HepG2 (cell line): Measurements from ENCODE around the gene SLC2A5. TPM values are rescaled to one million over a fixed set of nuclear protein-coding genes. Genes with fewer than 3 reads are reported as not detected.
A peak's percentile ranks its signal among the peaks of the same experiment; 100 is the strongest.

ENCODE experiments used
- ARNTL ChIP-seq: sonication (generic); formaldehyde crosslinking; IDR thresholded peaks from 2 replicates; pipeline ENCODE4 v1.4.0; 2020; ENCODE audit warnings: mild to moderate bottlenecking, missing genetic modification reagents
- DNMT1 ChIP-seq: sonication (generic); formaldehyde crosslinking; IDR thresholded peaks from 2 replicates; pipeline ENCODE4 v1.5.1; 2020; ENCODE audit warnings: mild to moderate bottlenecking, missing genetic modification reagents
- GTF3A ChIP-seq: sonication (generic); formaldehyde crosslinking; conservative IDR thresholded peaks from 2 replicates; pipeline ENCODE4 v1.4.0; 2020; ENCODE audit warnings: mild to moderate bottlenecking, missing genetic modification reagents
- HNF1B ChIP-seq: sonication (generic); formaldehyde crosslinking; IDR thresholded peaks from 2 replicates; pipeline ENCODE4 v1.5.1; 2020; ENCODE audit warnings: mild to moderate bottlenecking, moderate library complexity, missing genetic modification reagents
- HOXD1 ChIP-seq: sonication (generic); formaldehyde crosslinking; IDR thresholded peaks from 2 replicates; pipeline ENCODE4 v1.5.0; 2020; ENCODE audit warnings: missing genetic modification reagents
- NFRKB ChIP-seq: fragments of 450-650 bp; IDR thresholded peaks from 2 replicates; pipeline ENCODE4 v1.6.1; 2017
- PLSCR1 ChIP-seq: sonication (generic); formaldehyde crosslinking; IDR thresholded peaks from 2 replicates; pipeline ENCODE4 v1.5.0; 2020; ENCODE audit warnings: missing genetic modification reagents, mild to moderate bottlenecking, borderline replicate concordance
- POLR2AphosphoS5 ChIP-seq: IDR thresholded peaks from 2 replicates; pipeline ENCODE4 v1.6.1; 2012; ENCODE audit warnings: low read depth, low read length
- SCMH1 ChIP-seq: sonication (generic); formaldehyde crosslinking; IDR thresholded peaks from 2 replicates; pipeline ENCODE4 v1.9.0; 2021; ENCODE audit warnings: missing genetic modification reagents, mild to moderate bottlenecking, borderline replicate concordance
- SNAPC2 ChIP-seq: sonication (generic); formaldehyde crosslinking; IDR thresholded peaks from 2 replicates; pipeline ENCODE4 v1.8.1; 2022; ENCODE audit warnings: mild to moderate bottlenecking, missing genetic modification reagents
- STAT6 ChIP-seq: sonication (generic); formaldehyde crosslinking; IDR thresholded peaks from 2 replicates; pipeline ENCODE4 v1.4.0; 2020; ENCODE audit warnings: missing genetic modification reagents, mild to moderate bottlenecking, borderline replicate concordance
- THAP9 ChIP-seq: sonication (generic); formaldehyde crosslinking; IDR thresholded peaks from 2 replicates; pipeline ENCODE4; 2020; ENCODE audit warnings: missing genetic modification reagents, mild to moderate bottlenecking, borderline replicate concordance
- TMF1 ChIP-seq: sonication (generic); formaldehyde crosslinking; IDR thresholded peaks from 2 replicates; pipeline ENCODE4 v1.8.1; 2022; ENCODE audit warnings: low read depth, missing genetic modification reagents
- U2AF2 ChIP-seq: fragments of 200-400 bp; formaldehyde crosslinking; IDR thresholded peaks from 2 replicates; pipeline ENCODE4 v1.6.1; 2017; ENCODE audit warnings: low read depth, mild to moderate bottlenecking, low read length
- UBTF ChIP-seq: sonication (generic); formaldehyde crosslinking; IDR thresholded peaks from 2 replicates; pipeline ENCODE4 v1.4.0; 2020; ENCODE audit warnings: mild to moderate bottlenecking, missing genetic modification reagents
- ZEB1 ChIP-seq: IDR thresholded peaks from 2 replicates; pipeline ENCODE4 v1.6.1; 2012; ENCODE audit warnings: mild to moderate bottlenecking, low read depth, inconsistent platforms; ENCODE audit not compliant: insufficient replicate concordance
- ZNF251 ChIP-seq: sonication (generic); formaldehyde crosslinking; IDR thresholded peaks from 2 replicates; pipeline ENCODE4 v1.9.0; 2021; ENCODE audit warnings: mild to moderate bottlenecking, missing genetic modification reagents
- ZNF44 ChIP-seq: sonication (generic); formaldehyde crosslinking; IDR thresholded peaks from 2 replicates; pipeline ENCODE4 v1.5.1; 2020; ENCODE audit warnings: mild to moderate bottlenecking, missing genetic modification reagents
- polyA plus RNA-seq, 8 experiments: library from polyadenylated mRNA; depleted of rRNA in 3 of 8; stranded (reverse) in 7 of 8; unstranded in 1 of 8; fragments of >200 nt; fragmentation: Illumina TruSeq in 4 of 8; extraction: Trizol in 4 of 8; gene quantifications; 2 replicates each; pipeline versions ENCODE4 v1.2.1 to v1.2.3, GENCODE V29; 2011 to 2016; ENCODE audit warnings: low read depth in 4 of 8, missing spikeins in 1 of 8, mixed read lengths in 1 of 8; ENCODE audit not compliant: insufficient read depth in 1 of 8
- total RNA-seq, 5 experiments: library from RNA; depleted of rRNA; stranded (reverse); fragments of >200 nt; fragmentation: Illumina TruSeq; extraction: Trizol; gene quantifications; 2 replicates each; pipeline ENCODE4 v1.2.3, GENCODE V29; 2016; ENCODE audit warnings: low read depth in 1 of 5

SLC2A5 gene
- total and polyA plus RNA-seq, 2 of the 13 experiments (the other 11 are each of a cell fraction or from before 2014, with no cell fraction given) = 0.04 to 0.54 TPM

GRCh38 chr1:9110669-9111356, 41.4 kb upstream of the SLC2A5 start (continued):
- 0 out of 2 replicates have a peak, but pooled peaks have one; percentile 18 for TF ChIP-seq UBTF (CRISPR knock-in tag)
- TF ChIP-seq ARNTL = no peak
- no peak for TF ChIP-seq U2AF2
- TF ChIP-seq POLR2AphosphoS5 = no peak
- TF ChIP-seq HNF1B (CRISPR knock-in tag) = peak; percentile 85; the same call in 1 of the 2 replicates
- TF ChIP-seq SCMH1 (CRISPR knock-in tag) = no peak
- peak; percentile 49; the same call in 1 of the 2 replicates for TF ChIP-seq THAP9
- TF ChIP-seq ZNF44 = no peak
- TF ChIP-seq SNAPC2 (CRISPR knock-in tag) = no peak
- no peak for TF ChIP-seq NFRKB
- TF ChIP-seq ZNF251 (CRISPR knock-in tag) = no peak
- 0 out of 2 replicates have a peak, but pooled peaks have one; percentile 42 for TF ChIP-seq GTF3A (CRISPR knock-in tag)
- no peak for TF ChIP-seq STAT6 (CRISPR knock-in tag)
- TF ChIP-seq ZEB1 = no peak
- TF ChIP-seq PLSCR1 (CRISPR knock-in tag) = no peak
- no peak for TF ChIP-seq TMF1 (CRISPR knock-in tag)
- no peak for TF ChIP-seq HOXD1 (CRISPR knock-in tag)
- no peak for TF ChIP-seq DNMT1
